Mesenchymal stem cell (in vitro differentiated cells and primary cell): ENCODE data around the gene FGF10. TPM values are rescaled to one million over a fixed set of nuclear protein-coding genes. Genes with fewer than 3 reads are reported as not detected.

Experiments
- DNase-seq: peaks from one replicate; pipeline ENCODE4 v3.0.0-alpha.2; 2013
- H2AFZ ChIP-seq: one replicate; pipeline ENCODE4 v1.6.1; 2013; ENCODE audit warnings: low read depth, mild to moderate bottlenecking, control low read depth, inconsistent platforms, low read length, moderate library complexity
- H2AK5ac ChIP-seq: 2 replicates; pipeline ENCODE4 v1.6.1; 2013; ENCODE audit warnings: low read length, moderate library complexity, mild to moderate bottlenecking, inconsistent platforms; ENCODE audit not compliant: severe bottlenecking
- H2BK120ac ChIP-seq: one replicate; pipeline ENCODE4 v1.6.1; 2013; ENCODE audit warnings: low read depth, mild to moderate bottlenecking, inconsistent platforms, low read length, moderate library complexity
- H2BK12ac ChIP-seq, 2 experiments: one replicate each; pipeline ENCODE4 v1.6.1; 2013; ENCODE audit warnings: inconsistent platforms in 2 of 2, low read length in 2 of 2, mild to moderate bottlenecking in 2 of 2, moderate library complexity in 2 of 2, control low read depth in 1 of 2
- H2BK15ac ChIP-seq: one replicate; pipeline ENCODE4 v1.6.1; 2013; ENCODE audit warnings: mild to moderate bottlenecking, low read depth, inconsistent platforms; ENCODE audit not compliant: poor library complexity, severe bottlenecking
- H2BK5ac ChIP-seq: 2 replicates; pipeline ENCODE4 v1.6.1; 2013; ENCODE audit warnings: low read depth, mild to moderate bottlenecking, low read length, control low read depth, inconsistent platforms; ENCODE audit not compliant: poor library complexity, severe bottlenecking
- H3K14ac ChIP-seq, 2 experiments: one replicate each; pipeline ENCODE4 v1.6.1; 2013; ENCODE audit warnings: inconsistent platforms in 2 of 2, low read length in 2 of 2, control low read depth in 1 of 2, mild to moderate bottlenecking in 1 of 2, moderate library complexity in 1 of 2
- H3K18ac ChIP-seq, 2 experiments: one replicate each; pipeline ENCODE4 v1.6.1; 2013; ENCODE audit warnings: inconsistent platforms in 2 of 2, low read length in 2 of 2, control low read depth in 1 of 2, low read depth in 1 of 2, mild to moderate bottlenecking in 1 of 2
- H3K23ac ChIP-seq, 2 experiments: one replicate each; pipeline ENCODE4 v1.6.1; 2013; ENCODE audit warnings: inconsistent platforms in 2 of 2, low read length in 2 of 2, mild to moderate bottlenecking in 2 of 2, moderate library complexity in 2 of 2, control low read depth in 1 of 2
- H3K27ac ChIP-seq: 2 replicates; pipeline ENCODE4 v1.5.1; 2013; ENCODE audit warnings: mild to moderate bottlenecking, moderate library complexity, low read length, control low read depth, inconsistent platforms; ENCODE audit not compliant: poor library complexity, severe bottlenecking
- H3K27me3 ChIP-seq, 2 experiments: 2 replicates each; pipeline versions ENCODE4 v1.6.1 to v1.7.0; 2013; ENCODE audit warnings: low read length in 2 of 2, mild to moderate bottlenecking in 2 of 2, moderate library complexity in 2 of 2, control low read depth in 1 of 2, inconsistent platforms in 1 of 2; ENCODE audit not compliant: control insufficient read depth in 1 of 2, insufficient read depth in 1 of 2
- H3K36me3 ChIP-seq, 2 experiments: 2 replicates each; pipeline versions ENCODE4 v1.6.1 to v1.7.0; 2013; ENCODE audit warnings: low read length in 2 of 2, control low read depth in 1 of 2, inconsistent platforms in 1 of 2, low read depth in 1 of 2, mild to moderate bottlenecking in 1 of 2; ENCODE audit not compliant: insufficient read depth in 2 of 2, control insufficient read depth in 1 of 2
- H3K4ac ChIP-seq, 2 experiments: one replicate each; pipeline ENCODE4 v1.6.1; 2013; ENCODE audit warnings: inconsistent platforms in 2 of 2, low read length in 2 of 2, mild to moderate bottlenecking in 2 of 2, moderate library complexity in 2 of 2, control low read depth in 1 of 2, low read depth in 1 of 2
- H3K4me1 ChIP-seq: 2 replicates; pipeline ENCODE4 v1.6.1; 2013; ENCODE audit warnings: low read depth, low read length, control low read depth; ENCODE audit not compliant: control insufficient read depth, insufficient read depth
- H3K4me2 ChIP-seq: 2 replicates; pipeline ENCODE4 v1.6.1; 2013; ENCODE audit warnings: low read length, mild to moderate bottlenecking, inconsistent platforms; ENCODE audit not compliant: poor library complexity, severe bottlenecking
- H3K4me3 ChIP-seq, 2 experiments: 2 replicates each; pipeline versions ENCODE4 v1.5.1 to v1.7.0; 2013; ENCODE audit warnings: low read length in 2 of 2, mild to moderate bottlenecking in 2 of 2, control low read depth in 1 of 2, low read depth in 1 of 2; ENCODE audit not compliant: insufficient read depth in 1 of 2
- H3K79me1 ChIP-seq: replicated peaks from 2 replicates; pipeline ENCODE4 v1.6.1; 2013; ENCODE audit warnings: mild to moderate bottlenecking, control low read depth, low read length, inconsistent platforms; ENCODE audit not compliant: poor library complexity, severe bottlenecking
- H3K9ac ChIP-seq: 2 replicates; pipeline ENCODE4 v1.7.0; 2013; ENCODE audit warnings: mild to moderate bottlenecking, low read length, moderate library complexity
- H3K9me3 ChIP-seq: 2 replicates; pipeline ENCODE4 v1.7.0; 2013; ENCODE audit warnings: mild to moderate bottlenecking, low read length; ENCODE audit not compliant: control insufficient read depth
- H4K8ac ChIP-seq: one replicate; pipeline ENCODE4 v1.6.1; 2013; ENCODE audit warnings: inconsistent platforms, mild to moderate bottlenecking, low read length, moderate library complexity
- H4K91ac ChIP-seq: one replicate; pipeline ENCODE4 v1.6.1; 2013; ENCODE audit warnings: mild to moderate bottlenecking, low read length, inconsistent platforms
- WGBS: methylation state at CpG from one replicate; pipeline ENCODE4 v1.1.7; 2013; ENCODE audit warnings: mixed read lengths; 5-methylcytosine and 5-hydroxymethylcytosine counted together
- polyA plus RNA-seq, 2 experiments: library from polyadenylated mRNA; stranded (reverse); fragments of 200-250 nt; gene quantifications; one replicate each; pipeline ENCODE4 v1.2.3, GENCODE V29; 2013

Gene FGF10
- polyA plus RNA-seq (2013, experiment 1 of 2) = not detected
- polyA plus RNA-seq (2013, experiment 2 of 2) = not detected

DNA sequence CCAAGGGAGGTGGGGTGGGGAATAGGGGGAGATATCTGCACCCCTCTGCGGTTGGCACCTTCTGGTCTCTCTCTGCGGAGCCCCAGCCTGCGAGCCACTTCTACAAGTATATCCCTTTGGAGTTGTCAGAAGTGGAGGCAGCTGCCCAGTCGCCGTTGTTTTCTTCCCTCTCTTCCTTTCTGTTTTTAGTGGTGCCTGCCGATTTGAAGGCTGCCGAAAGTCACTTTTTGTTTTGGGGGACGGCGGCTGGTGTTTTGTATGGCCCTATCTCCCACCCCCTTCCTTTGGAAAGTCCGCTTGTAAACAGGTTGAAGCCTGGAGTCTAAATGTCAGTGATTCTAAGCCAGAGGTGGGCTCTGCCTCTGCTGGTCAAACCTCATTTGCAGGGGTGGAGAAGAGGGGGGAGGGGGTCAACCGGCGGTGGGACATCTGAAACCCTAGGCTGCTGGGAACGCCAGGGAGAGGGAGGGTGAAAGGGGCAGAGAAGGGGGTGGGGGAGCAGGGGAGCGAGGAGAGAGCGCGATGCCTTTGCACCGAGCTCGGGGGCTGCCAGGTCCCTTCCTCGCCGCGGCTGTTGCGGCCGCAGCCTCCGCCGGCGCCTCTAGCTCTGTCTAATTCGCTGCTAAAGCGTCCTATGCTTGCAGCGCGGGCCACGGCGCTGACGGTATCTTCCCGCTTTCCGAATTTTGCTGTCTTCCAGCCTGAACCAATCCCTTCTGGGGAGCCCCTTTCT, at the start of gene FGF10:
TSS of gene FGF10 (minus strand) at position 331 of the 733 bp plus-strand sequence. CDS start 738 bp downstream, outside the sequence.
- H4K8ac ChIP-seq = no peak within 1 kb of the TSS
- H3K9ac ChIP-seq = peak within 1 kb of the TSS; percentile 71
- H3K4ac ChIP-seq = no peak within 1 kb of the TSS
- peak; percentile 23 for DNase-seq
- H3K27ac ChIP-seq = no peak within 1 kb of the TSS
- peak within 1 kb of the TSS; percentile 34 to 85 for H3K4me3 ChIP-seq
- no peak within 1 kb of the TSS for H2BK12ac ChIP-seq
- no peaks in the 10 kb centered on the region for H3K9me3 ChIP-seq
- H3K18ac ChIP-seq = no peak within 1 kb of the TSS
- no peaks in the 10 kb centered on the region for H3K36me3 ChIP-seq
- H3K14ac ChIP-seq = no peak within 1 kb of the TSS
- H2BK15ac ChIP-seq = no peak within 1 kb of the TSS
- no peak within 1 kb of the TSS for H2BK5ac ChIP-seq
- WGBS = under 1% methylated on average over 29 of the region's 35 CpGs
- peak within 1 kb of the TSS in 1 of 2 experiments; percentile 16 for H3K23ac ChIP-seq
- H3K27me3 ChIP-seq = peaks cover 34 to 52% of the 10 kb centered on the region in 2 experiments
- H4K91ac ChIP-seq = no peak within 1 kb of the TSS
- no peaks in the 10 kb centered on the region for H3K79me1 ChIP-seq
- H2BK120ac ChIP-seq = no peak within 1 kb of the TSS
- peak within 1 kb of the TSS; percentile 92 for H3K4me2 ChIP-seq
- H2AK5ac ChIP-seq = no peak within 1 kb of the TSS
- no peak within 1 kb of the TSS for H2AFZ ChIP-seq
- peaks cover 12% of the 10 kb centered on the region for H3K4me1 ChIP-seq

GRCh38 chr5:44426944-44427343, 37.7 kb upstream of the FGF10 start:
- Histone ChIP-seq H2AK5ac (no peak overlapping the region), H3K4me3 (no peak overlapping the region), H2BK120ac (no peak overlapping the region), H3K18ac (no peak overlapping the region), H2BK12ac (no peak overlapping the region), H3K27me3 (no peaks in the 10 kb centered on the region), H4K8ac (no peak overlapping the region), H3K79me1 (no peaks in the 10 kb centered on the region), H3K4ac (no peak overlapping the region), H3K23ac (no peak overlapping the region), H3K9me3 (no peaks in the 10 kb centered on the region), H2AFZ (no peak overlapping the region), H2BK15ac (no peak overlapping the region), H3K4me1 (no peaks in the 10 kb centered on the region), H3K4me2 (no peak overlapping the region), H4K91ac (no peak overlapping the region), H3K27ac (no peak overlapping the region), H3K36me3 (no peaks in the 10 kb centered on the region), H3K14ac (no peak overlapping the region), H3K9ac (no peak overlapping the region), H2BK5ac (no peak overlapping the region)
- WGBS = 67% methylated on average over 1 of the region's 1 CpG
- no peak for DNase-seq

DNA sequence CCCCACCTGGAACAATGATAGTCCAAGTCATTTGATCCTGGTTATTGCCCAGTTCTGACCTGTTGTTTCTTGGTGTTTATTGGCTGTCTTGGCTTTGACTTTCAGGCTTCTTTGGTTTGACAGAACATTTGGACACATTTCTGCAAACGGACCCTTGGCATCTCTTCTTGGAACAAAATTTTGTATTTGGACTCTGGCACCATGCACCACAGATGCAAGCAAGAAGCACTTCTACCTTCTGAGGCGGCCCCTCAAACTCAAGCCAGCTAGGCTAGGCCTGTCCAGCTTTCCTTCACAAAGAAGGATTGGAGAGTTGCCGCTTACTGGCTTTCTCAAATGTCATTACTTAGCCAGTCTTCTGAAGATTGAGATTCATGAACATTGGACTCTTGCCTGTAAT, 23.1 kb upstream of the FGF10 start:
- Histone ChIP-seq H2BK15ac (no peak overlapping the region), H3K4ac (no peak overlapping the region), H3K36me3 (no peaks in the 10 kb centered on the region), H2AK5ac (no peak overlapping the region), H3K4me2 (no peak overlapping the region), H3K23ac (no peak overlapping the region), H3K4me3 (no peak overlapping the region), H3K79me1 (no peaks in the 10 kb centered on the region), H2AFZ (no peak overlapping the region), H3K14ac (no peak overlapping the region), H3K27ac (no peak overlapping the region), H3K4me1 (no peaks in the 10 kb centered on the region), H2BK120ac (no peak overlapping the region), H3K9ac (no peak overlapping the region), H2BK5ac (no peak overlapping the region), H4K8ac (no peak overlapping the region), H4K91ac (no peak overlapping the region), H3K9me3 (no peaks in the 10 kb centered on the region), H3K18ac (no peak overlapping the region), H3K27me3 (no peaks in the 10 kb centered on the region), H2BK12ac (no peak overlapping the region)
- WGBS = 55% methylated on average over 3 of the region's 3 CpGs
- DNase-seq = no peak

DNA sequence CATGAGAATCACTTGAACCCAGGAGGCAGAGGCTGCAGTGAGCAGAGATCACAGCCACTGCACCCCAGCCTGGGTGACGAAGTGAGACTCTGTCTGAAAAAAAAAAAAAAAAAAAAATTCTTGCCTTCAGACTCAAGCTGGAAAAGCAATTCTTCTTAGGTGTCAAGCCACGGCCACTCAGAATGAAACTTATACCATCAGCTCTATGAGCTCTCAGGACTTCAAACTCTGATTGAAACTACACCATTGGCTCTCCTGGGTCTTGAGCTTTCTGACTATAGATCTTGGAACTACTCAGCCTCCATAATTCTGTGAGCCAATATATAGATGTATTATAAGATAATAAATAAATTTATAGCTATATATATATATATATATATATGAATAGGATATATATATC, 12.9 kb upstream of the FGF10 start:
- Histone ChIP-seq H3K18ac (no peak overlapping the region), H3K4me1 (no peaks in the 10 kb centered on the region), H3K9me3 (no peaks in the 10 kb centered on the region), H3K27ac (no peak overlapping the region), H3K9ac (no peak overlapping the region), H3K27me3 (no peaks in the 10 kb centered on the region), H4K8ac (no peak overlapping the region), H4K91ac (no peak overlapping the region), H2BK15ac (no peak overlapping the region), H2BK5ac (no peak overlapping the region), H3K36me3 (no peaks in the 10 kb centered on the region), H2BK12ac (no peak overlapping the region), H3K4me3 (no peak overlapping the region), H2AFZ (no peak overlapping the region), H3K4me2 (no peak overlapping the region), H3K14ac (no peak overlapping the region), H3K23ac (no peak overlapping the region), H3K79me1 (no peaks in the 10 kb centered on the region), H2AK5ac (no peak overlapping the region), H3K4ac (no peak overlapping the region), H2BK120ac (no peak overlapping the region)
- 81% methylated on average over 2 of the region's 2 CpGs for WGBS
- no peak for DNase-seq
